Keratinocyte (primary cell): ENCODE data around the gene CERS4.

ENCODE experiments used
- EZH2 ChIP-seq: IDR thresholded peaks from one replicate; pipeline ENCODE4 v1.6.1; 2012; ENCODE audit warnings: inconsistent platforms, mild to moderate bottlenecking, low read length, moderate library complexity
- TF ChIP-seq, protein P1 (sequence below), 3 experiments: IDR thresholded peaks in 1 of 3; conservative IDR thresholded peaks in 1 of 3; optimal IDR thresholded peaks in 1 of 3; 2 replicates in 2 of 3; 3 replicates in 1 of 3; pipeline versions ENCODE3 to v1.5.1; 2011; ENCODE audit warnings: low read length in 3 of 3, mild to moderate bottlenecking in 3 of 3, moderate library complexity in 2 of 3, control low read depth in 1 of 3, inconsistent platforms in 1 of 3; ENCODE audit not compliant: insufficient read depth in 2 of 3; ENCODE audit errors: extremely low read depth in 1 of 3

DNA sequence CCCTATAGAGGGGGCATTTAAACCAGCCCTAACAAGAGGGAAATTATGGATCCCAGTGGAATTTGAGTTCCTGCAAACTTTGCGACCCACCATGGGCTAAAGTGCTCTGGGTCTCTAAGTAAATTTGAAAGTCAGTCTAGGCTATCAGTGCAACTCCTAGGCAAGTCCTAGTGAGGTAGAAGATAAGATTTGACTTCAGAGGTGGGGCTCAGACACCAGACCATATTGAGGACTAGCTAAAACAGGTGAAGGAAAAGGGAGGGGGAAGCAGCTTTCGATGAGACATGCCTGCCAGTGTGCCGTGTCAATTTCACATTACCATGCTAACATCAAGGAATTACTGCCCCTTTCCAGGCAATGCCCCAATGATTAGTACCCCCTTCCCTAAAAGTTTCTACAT is 60.6 kb downstream of the CERS4 start:
- TF ChIP-seq, protein P1, sequence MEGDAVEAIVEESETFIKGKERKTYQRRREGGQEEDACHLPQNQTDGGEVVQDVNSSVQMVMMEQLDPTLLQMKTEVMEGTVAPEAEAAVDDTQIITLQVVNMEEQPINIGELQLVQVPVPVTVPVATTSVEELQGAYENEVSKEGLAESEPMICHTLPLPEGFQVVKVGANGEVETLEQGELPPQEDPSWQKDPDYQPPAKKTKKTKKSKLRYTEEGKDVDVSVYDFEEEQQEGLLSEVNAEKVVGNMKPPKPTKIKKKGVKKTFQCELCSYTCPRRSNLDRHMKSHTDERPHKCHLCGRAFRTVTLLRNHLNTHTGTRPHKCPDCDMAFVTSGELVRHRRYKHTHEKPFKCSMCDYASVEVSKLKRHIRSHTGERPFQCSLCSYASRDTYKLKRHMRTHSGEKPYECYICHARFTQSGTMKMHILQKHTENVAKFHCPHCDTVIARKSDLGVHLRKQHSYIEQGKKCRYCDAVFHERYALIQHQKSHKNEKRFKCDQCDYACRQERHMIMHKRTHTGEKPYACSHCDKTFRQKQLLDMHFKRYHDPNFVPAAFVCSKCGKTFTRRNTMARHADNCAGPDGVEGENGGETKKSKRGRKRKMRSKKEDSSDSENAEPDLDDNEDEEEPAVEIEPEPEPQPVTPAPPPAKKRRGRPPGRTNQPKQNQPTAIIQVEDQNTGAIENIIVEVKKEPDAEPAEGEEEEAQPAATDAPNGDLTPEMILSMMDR (optimal IDR thresholded peaks at IDR 0.05 in 1 of 3, IDR thresholded peaks at IDR 0.05 in 1 of 3, conservative IDR thresholded peaks at IDR 0.05 in 1 of 3; ENCODE audit: extremely low read depth in 1 of 3, insufficient read depth in 2 of 3, low read length in 3 of 3): no peak
- no peak for TF ChIP-seq EZH2
